BJ (cell line): ENCODE data around the gene CTAGE1. TPM values are rescaled to one million over a fixed set of nuclear protein-coding genes. Genes with fewer than 3 reads are reported as not detected.

Experiments
- CTCF ChIA-PET: fragments of 350-600 bp; formaldehyde crosslinking; extraction: SDS; loops from one replicate; lab custom pipeline; 2021; ENCODE audit warnings: antibody characterized with exemption, inconsistent platforms; lab: Yijun Ruan, JAX
- POLR2A ChIA-PET: fragments of 300-600 bp; sonication (Branson Sonifier 250); formaldehyde crosslinking; extraction: SDS; loops from one replicate; lab custom pipeline; 2021; ENCODE audit warnings: antibody characterized with exemption; lab: Charles Lee
- DNase-seq: peaks from one replicate; pipeline ENCODE4 v3.0.0-alpha.2; 2011; ENCODE audit warnings: low read depth
- H3K27me3 ChIP-seq: 2 replicates; pipeline ENCODE4 v1.6.0; 2011; ENCODE audit warnings: low read length; ENCODE audit not compliant: control insufficient read depth, insufficient read depth
- H3K36me3 ChIP-seq: 2 replicates; pipeline ENCODE4 v1.5.1; 2011; ENCODE audit warnings: low read length; ENCODE audit not compliant: control insufficient read depth, insufficient read depth
- H3K4me3 ChIP-seq: 2 replicates; pipeline ENCODE4 v1.5.1; 2011; ENCODE audit warnings: low read depth, mild to moderate bottlenecking, control low read depth, low read length
- polyA plus RNA-seq: library from polyadenylated mRNA; depleted of rRNA; stranded (reverse); fragments of >200 nt; gene quantifications from 2 replicates; pipeline ENCODE4 v1.2.3, GENCODE V29; 2011; rRNA removed
- TF ChIP-seq, protein P1 (sequence below): IDR thresholded peaks from 2 replicates; pipeline ENCODE4 v1.5.1; 2011; ENCODE audit warnings: low read depth, mild to moderate bottlenecking, control low read depth, inconsistent platforms, low read length, moderate library complexity; ENCODE audit not compliant: insufficient read depth

The CTAGE1 gene
- polyA plus RNA-seq, 1 experiment = not detected

DNA sequence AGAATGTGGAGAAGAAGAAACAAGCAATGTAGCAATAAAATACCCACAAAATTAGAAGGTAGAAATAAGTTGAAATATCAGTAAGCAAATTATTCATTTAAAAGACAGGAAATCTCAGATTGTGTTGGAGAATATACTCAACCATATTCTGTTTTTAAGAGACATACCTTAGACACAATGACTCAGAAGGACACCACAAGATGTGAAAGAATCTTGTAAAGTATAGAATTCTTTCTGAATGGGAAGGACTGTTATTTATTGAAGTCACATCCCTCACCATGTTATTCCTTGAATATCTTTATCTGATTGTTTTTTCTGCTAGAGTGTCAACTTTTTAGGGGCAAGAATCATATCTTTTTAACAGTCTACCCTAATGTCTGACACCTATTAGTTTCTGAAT, 50.4 kb downstream of the CTAGE1 start:
- ChIA-PET CTCF (interaction anchor here (0.9 kb wide), 1 partner anchor 10 kb away, joined by 3 read pairs; no protein-coding TSS in a partner anchor), POLR2A (no interaction called here)
- H3K36me3 ChIP-seq = no peaks in the 10 kb centered on the region
- peaks cover 15% of the 10 kb centered on the region for H3K27me3 ChIP-seq
- TF ChIP-seq, protein P1, sequence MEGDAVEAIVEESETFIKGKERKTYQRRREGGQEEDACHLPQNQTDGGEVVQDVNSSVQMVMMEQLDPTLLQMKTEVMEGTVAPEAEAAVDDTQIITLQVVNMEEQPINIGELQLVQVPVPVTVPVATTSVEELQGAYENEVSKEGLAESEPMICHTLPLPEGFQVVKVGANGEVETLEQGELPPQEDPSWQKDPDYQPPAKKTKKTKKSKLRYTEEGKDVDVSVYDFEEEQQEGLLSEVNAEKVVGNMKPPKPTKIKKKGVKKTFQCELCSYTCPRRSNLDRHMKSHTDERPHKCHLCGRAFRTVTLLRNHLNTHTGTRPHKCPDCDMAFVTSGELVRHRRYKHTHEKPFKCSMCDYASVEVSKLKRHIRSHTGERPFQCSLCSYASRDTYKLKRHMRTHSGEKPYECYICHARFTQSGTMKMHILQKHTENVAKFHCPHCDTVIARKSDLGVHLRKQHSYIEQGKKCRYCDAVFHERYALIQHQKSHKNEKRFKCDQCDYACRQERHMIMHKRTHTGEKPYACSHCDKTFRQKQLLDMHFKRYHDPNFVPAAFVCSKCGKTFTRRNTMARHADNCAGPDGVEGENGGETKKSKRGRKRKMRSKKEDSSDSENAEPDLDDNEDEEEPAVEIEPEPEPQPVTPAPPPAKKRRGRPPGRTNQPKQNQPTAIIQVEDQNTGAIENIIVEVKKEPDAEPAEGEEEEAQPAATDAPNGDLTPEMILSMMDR = no peak
- no peak overlapping the region for H3K4me3 ChIP-seq
- DNase-seq = no peak

DNA sequence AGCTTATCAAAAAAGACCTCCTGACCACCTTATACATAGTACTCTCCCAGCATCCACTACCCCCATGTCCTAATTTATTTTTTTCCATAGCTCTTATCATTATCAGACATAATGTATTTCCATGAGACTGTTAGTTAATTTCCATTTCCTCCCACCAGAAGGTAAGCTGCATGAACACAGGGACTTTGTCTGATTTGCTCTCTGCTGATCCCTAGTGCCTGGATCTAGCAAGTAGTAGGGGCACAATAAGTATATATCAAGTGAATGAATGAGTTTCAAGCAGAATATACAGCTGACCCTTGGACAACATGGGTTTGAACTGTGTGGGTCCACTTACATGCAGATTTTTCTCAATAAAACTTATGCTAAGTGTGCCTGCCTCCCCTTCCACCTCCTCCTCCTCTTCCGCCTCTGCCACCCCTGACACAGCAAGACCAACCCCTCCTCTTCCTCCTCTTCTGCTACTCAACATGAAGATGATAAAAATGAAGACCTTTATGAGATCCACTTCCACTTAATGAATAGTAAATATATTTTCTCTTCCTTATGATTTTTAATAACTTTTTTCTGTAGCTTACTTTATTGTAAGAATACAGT, 53.8 kb downstream of the CTAGE1 start:
- ChIA-PET POLR2A (no interaction called here), CTCF (interaction anchor here (1.0 kb wide), 1 partner anchor 195 kb away, joined by 3 read pairs; no protein-coding TSS in a partner anchor)
- TF ChIP-seq, protein P1 = 0 out of 2 replicates have a peak, but pooled peaks have one; percentile 16
- Histone ChIP-seq H3K27me3 (peaks cover 13% of the 10 kb centered on the region), H3K36me3 (no peaks in the 10 kb centered on the region), H3K4me3 (no peak overlapping the region)
- no peak for DNase-seq

Other genes starting within 250 kb of the CTAGE1 start
- gene GATA6, start 248.3 kb downstream of the CTAGE1 start, polyA plus RNA-seq = 0.65 and 0.75 TPM in 2 replicates